Retinal pigment epithelial cell (primary cell): Measurements from ENCODE around the gene LIM2.
A peak's percentile ranks its signal among the peaks of the same experiment; 100 is the strongest.

ENCODE experiments used
- DNase-seq: peaks from one replicate; pipeline ENCODE4 v3.0.0-alpha.2; 2010; ENCODE audit warnings: low read depth
- H3K4me3 ChIP-seq: 2 replicates; pipeline ENCODE4 v1.5.1; 2011; ENCODE audit warnings: mild to moderate bottlenecking, low read length, control low read depth, moderate library complexity
- TF ChIP-seq, protein P1 (sequence below): conservative IDR thresholded peaks from 2 replicates; pipeline ENCODE4 v1.5.1; 2011; ENCODE audit warnings: low read depth, low read length, control low read depth, inconsistent platforms

LIM2 gene

DNA sequence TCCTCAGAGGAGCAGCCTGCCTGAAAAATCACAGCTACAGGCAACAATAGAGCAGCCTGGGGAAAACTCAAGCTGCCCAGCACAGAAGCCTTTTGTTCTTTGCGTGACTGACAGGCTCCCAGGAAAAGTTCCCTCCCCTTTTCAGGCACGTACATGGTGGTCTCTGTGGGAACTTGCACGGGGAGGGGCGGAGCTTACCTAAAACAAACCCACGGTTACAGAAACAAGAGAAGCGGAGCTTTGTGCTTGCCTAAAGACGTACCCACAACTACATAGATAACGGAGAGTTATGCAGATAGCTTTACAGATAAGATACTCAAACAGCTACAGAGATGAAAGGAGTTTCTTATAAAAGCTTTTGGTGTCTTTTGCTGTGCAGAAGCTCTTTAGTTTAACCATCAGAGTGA is 33.0 kb downstream of the LIM2 start:
- no peak overlapping the region for H3K4me3 ChIP-seq
- TF ChIP-seq, protein P1, sequence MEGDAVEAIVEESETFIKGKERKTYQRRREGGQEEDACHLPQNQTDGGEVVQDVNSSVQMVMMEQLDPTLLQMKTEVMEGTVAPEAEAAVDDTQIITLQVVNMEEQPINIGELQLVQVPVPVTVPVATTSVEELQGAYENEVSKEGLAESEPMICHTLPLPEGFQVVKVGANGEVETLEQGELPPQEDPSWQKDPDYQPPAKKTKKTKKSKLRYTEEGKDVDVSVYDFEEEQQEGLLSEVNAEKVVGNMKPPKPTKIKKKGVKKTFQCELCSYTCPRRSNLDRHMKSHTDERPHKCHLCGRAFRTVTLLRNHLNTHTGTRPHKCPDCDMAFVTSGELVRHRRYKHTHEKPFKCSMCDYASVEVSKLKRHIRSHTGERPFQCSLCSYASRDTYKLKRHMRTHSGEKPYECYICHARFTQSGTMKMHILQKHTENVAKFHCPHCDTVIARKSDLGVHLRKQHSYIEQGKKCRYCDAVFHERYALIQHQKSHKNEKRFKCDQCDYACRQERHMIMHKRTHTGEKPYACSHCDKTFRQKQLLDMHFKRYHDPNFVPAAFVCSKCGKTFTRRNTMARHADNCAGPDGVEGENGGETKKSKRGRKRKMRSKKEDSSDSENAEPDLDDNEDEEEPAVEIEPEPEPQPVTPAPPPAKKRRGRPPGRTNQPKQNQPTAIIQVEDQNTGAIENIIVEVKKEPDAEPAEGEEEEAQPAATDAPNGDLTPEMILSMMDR: no peak
- peak; percentile 33 for DNase-seq

GRCh38 chr19:51354103-51354741 is 33.6 kb downstream of the LIM2 start:
- TF ChIP-seq, protein P1: no peak
- no peak overlapping the region for H3K4me3 ChIP-seq

DNA sequence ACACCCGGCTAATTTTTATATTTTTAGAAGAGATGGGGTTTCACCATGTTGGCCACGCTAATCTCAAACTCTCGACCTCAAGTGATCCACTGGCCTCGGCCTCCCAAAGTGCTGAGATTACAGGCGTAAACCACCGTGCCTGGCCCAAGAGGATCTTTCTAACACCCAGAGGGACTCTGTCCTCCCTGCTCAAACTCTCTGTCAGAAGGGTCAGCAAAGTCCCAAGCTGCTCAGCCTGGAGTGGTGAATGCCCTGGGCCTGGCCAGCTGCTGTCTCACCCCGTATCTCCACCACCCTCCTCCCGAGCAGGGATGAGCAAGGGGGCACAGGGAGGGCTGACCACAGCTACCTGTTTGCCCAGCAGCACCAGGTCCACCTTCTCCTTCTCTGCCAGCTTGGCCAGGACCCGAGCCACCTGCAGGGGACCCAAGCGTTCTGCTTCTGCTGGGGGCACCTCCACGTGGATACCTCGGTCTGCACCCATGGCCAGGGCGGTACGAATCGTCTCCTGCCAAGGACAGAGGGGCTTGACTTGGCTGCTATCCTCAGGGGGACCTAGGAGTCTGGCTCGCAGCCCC is 34.9 kb downstream of the LIM2 start:
- TF ChIP-seq, protein P1: no peak
- no peak overlapping the region for H3K4me3 ChIP-seq
- DNase-seq: no peak

More at GRCh38 chr19:51354103-51354741, 33.6 kb downstream of the LIM2 start:
- DNase-seq: no peak

DNA sequence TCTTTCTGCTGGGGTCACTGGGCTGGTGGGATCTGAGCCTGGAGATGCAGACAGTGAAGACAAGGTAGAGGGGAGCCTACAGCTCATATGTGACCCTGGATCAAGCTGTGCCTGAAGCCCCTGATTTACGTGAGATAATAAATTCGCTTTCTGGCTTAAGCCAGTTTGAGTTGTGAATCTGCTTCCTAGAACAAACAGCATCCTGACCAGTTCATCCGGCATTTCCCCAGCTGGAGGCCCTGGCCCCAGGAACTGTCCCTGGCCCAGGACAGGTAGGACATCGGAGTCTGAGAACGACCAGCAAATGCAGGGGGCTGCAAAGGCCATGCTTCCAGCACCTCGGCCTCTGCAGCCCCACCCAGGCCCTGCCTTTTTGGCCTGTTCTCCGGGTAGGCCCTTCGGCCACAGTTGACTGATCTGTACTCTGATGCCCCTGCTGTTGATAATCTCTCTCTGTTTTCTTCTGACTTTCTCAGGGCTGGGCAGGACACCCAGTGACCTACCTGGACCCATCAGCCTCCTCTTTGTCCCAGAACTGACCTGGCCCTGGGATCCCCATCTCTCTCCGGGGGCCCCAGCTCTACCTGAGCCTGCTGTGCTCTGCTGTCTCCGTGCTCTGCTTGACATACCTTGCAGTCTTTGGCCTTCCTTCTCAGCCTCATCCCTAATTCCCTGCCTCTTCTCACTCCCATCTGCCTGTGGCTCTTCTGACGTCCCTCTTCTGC is 36.3 kb downstream of the LIM2 start:
- H3K4me3 ChIP-seq: no peak overlapping the region

DNA sequence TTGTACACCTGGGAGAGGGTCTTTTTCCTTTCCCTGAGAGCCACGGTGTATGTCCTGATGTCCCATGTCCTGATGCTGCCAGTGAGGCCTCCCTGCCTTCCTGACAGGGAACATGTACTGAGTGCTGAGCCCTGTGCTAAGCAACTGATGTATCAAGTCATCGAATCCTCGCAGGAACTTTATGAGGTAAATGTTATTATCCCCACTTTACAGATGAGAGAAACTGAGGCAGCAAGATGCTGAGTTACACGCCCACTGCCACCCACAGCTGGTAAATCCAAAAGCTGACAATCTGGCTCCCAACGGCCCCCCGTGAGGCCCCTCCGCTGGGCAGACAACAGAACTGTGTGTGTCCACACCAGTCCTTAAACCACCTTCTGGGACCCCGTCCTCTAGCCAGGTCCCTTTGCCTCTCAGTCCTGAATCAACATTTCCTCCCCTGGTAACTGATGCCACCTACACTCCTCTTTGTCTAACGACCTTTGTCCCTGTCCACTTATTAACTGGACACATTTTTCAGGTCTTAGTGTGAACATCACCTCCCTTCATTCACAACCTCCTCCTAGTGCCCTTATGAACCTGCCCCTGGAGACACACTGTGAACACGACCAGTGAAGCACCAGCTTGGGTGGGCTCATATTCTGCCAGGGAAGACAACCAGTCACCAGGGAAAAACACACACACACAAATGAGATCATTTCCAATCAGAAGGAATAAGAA is 40.4 kb downstream of the LIM2 start:
- H3K4me3 ChIP-seq: no peak overlapping the region
- no peak for DNase-seq
- TF ChIP-seq, protein P1: no peak

More for the DNA sequence above, 36.3 kb downstream of the LIM2 start:
- TF ChIP-seq, protein P1: no peak
- DNase-seq: no peak

DNA sequence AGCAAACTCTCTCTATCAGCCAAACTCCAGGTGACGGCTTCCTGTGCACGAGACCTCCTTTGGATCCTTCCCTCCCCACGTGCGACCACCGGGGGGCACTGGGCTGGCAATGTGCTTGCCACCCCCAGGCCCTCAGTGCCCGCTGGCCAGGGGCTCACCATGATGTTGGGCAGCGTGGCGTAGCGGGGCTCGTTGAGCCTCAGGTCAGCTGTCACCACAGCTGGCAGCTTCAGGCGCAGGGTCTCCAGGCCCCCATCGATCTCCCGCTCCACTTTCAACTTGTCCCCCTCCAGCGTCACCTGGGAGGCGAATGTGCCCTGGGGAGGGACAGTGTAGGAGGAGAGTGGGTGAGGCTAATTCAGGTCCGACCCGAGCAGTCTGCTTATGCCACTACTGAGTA is 41.0 kb downstream of the LIM2 start:
- DNase-seq: no peak
- no peak overlapping the region for H3K4me3 ChIP-seq
- TF ChIP-seq, protein P1: no peak
